SK-N-SH (cell line): ENCODE measurements around the gene PCYT1A. TPM values are rescaled to one million over a fixed set of nuclear protein-coding genes. Genes with fewer than 3 reads are reported as not detected.

Experiments used
- CTCF ChIA-PET: fragments of 300-600, 350-600 bp; formaldehyde crosslinking; extraction: SDS; loops from one replicate; lab custom pipeline; 2021; lab: Yijun Ruan, JAX
- POLR2A ChIA-PET: fragments of 350-600 bp; sonication (Branson Sonifier 250); formaldehyde crosslinking; extraction: SDS; loops from one replicate; lab custom pipeline; 2020; ENCODE audit warnings: antibody characterized with exemption, inconsistent platforms; lab: Yijun Ruan, JAX
- DNase-seq: peaks from one replicate; pipeline ENCODE4 v3.0.0; 2012
- H2AFZ ChIP-seq: fragments of 200-600 bp; sonication (generic); 2 replicates; pipeline ENCODE4 v1.8.1; 2016; ENCODE audit warnings: antibody characterized with exemption, mild to moderate bottlenecking, low read depth
- H3F3A ChIP-seq: fragments of 200-600 bp; sonication (generic); replicated peaks from 2 replicates; pipeline ENCODE3; 2016; ENCODE audit warnings: antibody characterized with exemption, mild to moderate bottlenecking; ENCODE audit not compliant: insufficient read depth
- H3K27ac ChIP-seq, 2 experiments: fragments of 200-500 bp in 1 of 2; fragments of 200-600 bp in 1 of 2; sonication (Bioruptor generic) in 1 of 2; sonication (generic), shearing (Covaris generic) in 1 of 2; 2 replicates each; pipeline versions ENCODE4 v1.5.1 to v1.6.1; 2014 to 2016; ENCODE audit warnings: low read depth in 2 of 2, inconsistent platforms in 1 of 2, low read length in 1 of 2, mild to moderate bottlenecking in 1 of 2, mixed read lengths in 1 of 2
- H3K27me3 ChIP-seq: fragments of 200-600 bp; sonication (generic), shearing (Covaris generic); 2 replicates; pipeline ENCODE4 v1.6.1; 2016; ENCODE audit warnings: mixed run types; ENCODE audit not compliant: insufficient read depth
- H3K36me3 ChIP-seq, 2 experiments: fragments of 200-500 bp in 1 of 2; fragments of 200-600 bp in 1 of 2; sonication (Bioruptor generic) in 1 of 2; sonication (generic) in 1 of 2; replicated peaks in 1 of 2; 2 replicates each; pipeline versions ENCODE3 to v1.5.1; 2014 to 2016; ENCODE audit warnings: low read length in 1 of 2, mild to moderate bottlenecking in 1 of 2; ENCODE audit not compliant: insufficient read depth in 2 of 2, control insufficient read depth in 1 of 2
- H3K4me1 ChIP-seq, 2 experiments: fragments of 200-500 bp in 1 of 2; fragments of 200-600 bp in 1 of 2; sonication (Bioruptor generic) in 1 of 2; sonication (generic), shearing (Covaris generic) in 1 of 2; 2 replicates each; pipeline versions ENCODE4 v1.5.1 to v1.6.1; 2014 to 2016; ENCODE audit warnings: low read depth in 1 of 2, low read length in 1 of 2, mixed run types in 1 of 2; ENCODE audit not compliant: insufficient read depth in 2 of 2, control insufficient read depth in 1 of 2
- H3K4me2 ChIP-seq: fragments of 200-600 bp; sonication (generic), shearing (Covaris generic); 2 replicates; pipeline ENCODE4 v1.6.1; 2017; ENCODE audit warnings: mixed run types
- H3K4me3 ChIP-seq, 2 experiments: fragments of 200-500 bp in 1 of 2; fragments of 200-600 bp in 1 of 2; sonication (Bioruptor generic) in 1 of 2; sonication (generic), shearing (Covaris generic) in 1 of 2; 2 replicates each; pipeline versions ENCODE4 v1.5.1 to v1.8.1; 2014 to 2016; ENCODE audit warnings: low read depth in 2 of 2, inconsistent platforms in 1 of 2, low read length in 1 of 2, mild to moderate bottlenecking in 1 of 2, mixed read lengths in 1 of 2, moderate library complexity in 1 of 2
- H3K79me2 ChIP-seq: fragments of 200-600 bp; sonication (generic); 2 replicates; pipeline ENCODE4 v1.8.1; 2017; ENCODE audit warnings: mild to moderate bottlenecking; ENCODE audit not compliant: insufficient read depth
- H3K9ac ChIP-seq: fragments of 200-600 bp; sonication (generic); 2 replicates; pipeline ENCODE4 v1.6.1; 2017; ENCODE audit warnings: mixed run types
- H3K9me2 ChIP-seq: fragments of 200-600 bp; sonication (generic); 2 replicates; pipeline ENCODE4 v1.6.1; 2017; ENCODE audit warnings: mixed run types
- H3K9me3 ChIP-seq: fragments of 200-600 bp; sonication (generic); 2 replicates; pipeline ENCODE4 v1.6.1; 2017; ENCODE audit warnings: mixed run types, mild to moderate bottlenecking, moderate library complexity
- H4K20me1 ChIP-seq: fragments of 200-600 bp; sonication (generic); 2 replicates; pipeline ENCODE4 v1.6.1; 2017; ENCODE audit warnings: mild to moderate bottlenecking, mixed run types; ENCODE audit not compliant: insufficient read depth
- CHD2 ChIP-seq: fragments of 150-350 bp; IDR thresholded peaks from 2 replicates; pipeline ENCODE4 v1.6.1; 2018; ENCODE audit warnings: low read length; ENCODE audit not compliant: partially characterized antibody
- ELF1 ChIP-seq: IDR thresholded peaks from 2 replicates; pipeline ENCODE4 v1.4.0; 2012
- EP300 ChIP-seq, 2 experiments: IDR thresholded peaks; 2 replicates each; pipeline versions ENCODE4 v1.4.0 to v1.6.1; 2012; ENCODE audit warnings: borderline replicate concordance in 1 of 2, low read depth in 1 of 2, low read length in 1 of 2
- FOSL2 ChIP-seq: IDR thresholded peaks from 2 replicates; pipeline ENCODE4 v1.4.0; 2012; ENCODE audit warnings: low read depth, mild to moderate bottlenecking, moderate library complexity, borderline replicate concordance
- FOXJ3 ChIP-seq: sonication (generic); formaldehyde crosslinking; IDR thresholded peaks from 2 replicates; pipeline ENCODE4 v1.5.1; 2020; ENCODE audit warnings: mild to moderate bottlenecking, missing genetic modification reagents
- MEF2A ChIP-seq: IDR thresholded peaks from 2 replicates; pipeline ENCODE4 v1.4.0; 2012; ENCODE audit warnings: low read depth, borderline replicate concordance
- NFIC ChIP-seq: IDR thresholded peaks from 2 replicates; pipeline ENCODE4 v1.4.0; 2012; ENCODE audit warnings: borderline replicate concordance
- RAD21 ChIP-seq: IDR thresholded peaks from 2 replicates; pipeline ENCODE4 v1.6.1; 2012; ENCODE audit warnings: mild to moderate bottlenecking, low read length
- RFX5 ChIP-seq: IDR thresholded peaks from 2 replicates; pipeline ENCODE4 v1.6.1; 2012; ENCODE audit warnings: mild to moderate bottlenecking, improper control_type of control experiment, low read length
- WGBS: methylation state at CpG from one replicate; pipeline ENCODE4 v1.1.6; 2017; ENCODE audit warnings: low lambda C conversion rate; 5-methylcytosine and 5-hydroxymethylcytosine counted together
- polyA plus RNA-seq, 3 experiments: library from polyadenylated mRNA; depleted of rRNA; stranded (reverse); fragments of >200 nt; gene quantifications; 2 replicates each; pipeline ENCODE4 v1.2.3, GENCODE V29; 2012
- TF ChIP-seq, protein P1 (sequence below): IDR thresholded peaks from 2 replicates; pipeline ENCODE4 v1.6.1; 2012; ENCODE audit warnings: mild to moderate bottlenecking, low read depth, low read length, moderate library complexity
- TF ChIP-seq, protein P2 (sequence below): IDR thresholded peaks from 2 replicates; pipeline ENCODE4 v1.4.0; 2012; ENCODE audit warnings: low read depth, borderline replicate concordance
- TF ChIP-seq, protein P3 (sequence below): IDR thresholded peaks from 2 replicates; pipeline ENCODE4; 2012

Gene PCYT1A
- polyA plus RNA-seq, 1 of the 3 experiments (the other 2 are of a cell fraction): 45.9 TPM

DNA sequence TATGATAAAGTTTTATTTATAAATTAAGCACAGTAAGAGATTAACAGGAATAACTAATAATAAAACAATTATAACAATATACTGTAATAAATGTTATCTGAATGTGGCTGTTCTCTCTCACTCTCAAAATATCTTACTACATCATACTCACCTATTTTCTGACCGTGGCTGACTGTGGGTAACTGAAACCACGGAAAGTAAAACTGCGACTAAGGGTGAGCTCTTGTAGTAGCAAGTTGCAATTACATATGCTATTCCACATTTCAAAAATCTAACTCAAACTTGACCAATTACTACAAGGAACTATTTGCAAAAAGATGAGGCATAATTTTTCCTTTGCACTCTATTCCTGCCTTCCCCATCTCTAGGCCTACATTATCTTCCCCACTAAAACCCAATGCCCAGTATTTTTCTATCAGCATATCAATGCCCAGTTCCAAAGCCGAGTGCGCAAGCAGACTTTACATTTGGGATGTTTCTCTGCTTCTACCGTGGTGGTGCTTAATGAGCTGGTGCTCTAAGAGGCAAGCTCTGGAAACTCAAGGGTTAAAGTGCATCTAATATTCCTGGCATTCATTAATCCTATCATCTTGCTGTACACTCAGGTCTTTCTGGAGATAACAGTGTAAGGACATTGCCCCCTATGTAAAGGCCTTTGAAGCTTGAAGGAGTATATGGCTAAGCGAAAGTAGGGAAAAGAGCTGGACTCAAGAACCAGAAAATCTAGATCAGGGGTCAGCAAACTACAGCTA is 6.7 kb downstream of the PCYT1A start:
- Histone ChIP-seq H3K9ac (no peak overlapping the region), H3K27me3 (no peaks in the 10 kb centered on the region), H3K9me3 (no peaks in the 10 kb centered on the region), H3K4me2 (no peak overlapping the region), H3K4me3 (no peak overlapping the region), H3K27ac (no peak overlapping the region), H3K9me2 (no peaks in the 10 kb centered on the region), H3K4me1 (peaks cover 6 to 17% of the 10 kb centered on the region in 2 experiments), H3K79me2 (peaks cover 94% of the 10 kb centered on the region), H3K36me3 (peaks cover 3 to 6% of the 10 kb centered on the region in 2 experiments), H4K20me1 (no peaks in the 10 kb centered on the region; the same call in 1 of the 2 replicates), H3F3A (peaks cover 5% of the 10 kb centered on the region), H2AFZ (no peak overlapping the region)
- POLR2A ChIA-PET: no interaction called here
- no peak for DNase-seq
- no peak for TF ChIP-seq MEF2A
- TF ChIP-seq, protein P1, sequence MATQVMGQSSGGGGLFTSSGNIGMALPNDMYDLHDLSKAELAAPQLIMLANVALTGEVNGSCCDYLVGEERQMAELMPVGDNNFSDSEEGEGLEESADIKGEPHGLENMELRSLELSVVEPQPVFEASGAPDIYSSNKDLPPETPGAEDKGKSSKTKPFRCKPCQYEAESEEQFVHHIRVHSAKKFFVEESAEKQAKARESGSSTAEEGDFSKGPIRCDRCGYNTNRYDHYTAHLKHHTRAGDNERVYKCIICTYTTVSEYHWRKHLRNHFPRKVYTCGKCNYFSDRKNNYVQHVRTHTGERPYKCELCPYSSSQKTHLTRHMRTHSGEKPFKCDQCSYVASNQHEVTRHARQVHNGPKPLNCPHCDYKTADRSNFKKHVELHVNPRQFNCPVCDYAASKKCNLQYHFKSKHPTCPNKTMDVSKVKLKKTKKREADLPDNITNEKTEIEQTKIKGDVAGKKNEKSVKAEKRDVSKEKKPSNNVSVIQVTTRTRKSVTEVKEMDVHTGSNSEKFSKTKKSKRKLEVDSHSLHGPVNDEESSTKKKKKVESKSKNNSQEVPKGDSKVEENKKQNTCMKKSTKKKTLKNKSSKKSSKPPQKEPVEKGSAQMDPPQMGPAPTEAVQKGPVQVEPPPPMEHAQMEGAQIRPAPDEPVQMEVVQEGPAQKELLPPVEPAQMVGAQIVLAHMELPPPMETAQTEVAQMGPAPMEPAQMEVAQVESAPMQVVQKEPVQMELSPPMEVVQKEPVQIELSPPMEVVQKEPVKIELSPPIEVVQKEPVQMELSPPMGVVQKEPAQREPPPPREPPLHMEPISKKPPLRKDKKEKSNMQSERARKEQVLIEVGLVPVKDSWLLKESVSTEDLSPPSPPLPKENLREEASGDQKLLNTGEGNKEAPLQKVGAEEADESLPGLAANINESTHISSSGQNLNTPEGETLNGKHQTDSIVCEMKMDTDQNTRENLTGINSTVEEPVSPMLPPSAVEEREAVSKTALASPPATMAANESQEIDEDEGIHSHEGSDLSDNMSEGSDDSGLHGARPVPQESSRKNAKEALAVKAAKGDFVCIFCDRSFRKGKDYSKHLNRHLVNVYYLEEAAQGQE: no peak
- TF ChIP-seq EP300 (IDR thresholded peaks at IDR 0.05; ENCODE audit: borderline replicate concordance in 1 of 2, low read depth in 1 of 2, low read length in 1 of 2): no peak
- TF ChIP-seq FOXJ3 (CRISPR knock-in tag): no peak
- no peak for TF ChIP-seq RFX5
- TF ChIP-seq, protein P2, sequence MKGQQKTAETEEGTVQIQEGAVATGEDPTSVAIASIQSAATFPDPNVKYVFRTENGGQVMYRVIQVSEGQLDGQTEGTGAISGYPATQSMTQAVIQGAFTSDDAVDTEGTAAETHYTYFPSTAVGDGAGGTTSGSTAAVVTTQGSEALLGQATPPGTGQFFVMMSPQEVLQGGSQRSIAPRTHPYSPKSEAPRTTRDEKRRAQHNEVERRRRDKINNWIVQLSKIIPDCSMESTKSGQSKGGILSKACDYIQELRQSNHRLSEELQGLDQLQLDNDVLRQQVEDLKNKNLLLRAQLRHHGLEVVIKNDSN: no peak
- TF ChIP-seq ELF1: no peak
- no peak for TF ChIP-seq NFIC
- no peak for TF ChIP-seq RAD21
- TF ChIP-seq, protein P3, sequence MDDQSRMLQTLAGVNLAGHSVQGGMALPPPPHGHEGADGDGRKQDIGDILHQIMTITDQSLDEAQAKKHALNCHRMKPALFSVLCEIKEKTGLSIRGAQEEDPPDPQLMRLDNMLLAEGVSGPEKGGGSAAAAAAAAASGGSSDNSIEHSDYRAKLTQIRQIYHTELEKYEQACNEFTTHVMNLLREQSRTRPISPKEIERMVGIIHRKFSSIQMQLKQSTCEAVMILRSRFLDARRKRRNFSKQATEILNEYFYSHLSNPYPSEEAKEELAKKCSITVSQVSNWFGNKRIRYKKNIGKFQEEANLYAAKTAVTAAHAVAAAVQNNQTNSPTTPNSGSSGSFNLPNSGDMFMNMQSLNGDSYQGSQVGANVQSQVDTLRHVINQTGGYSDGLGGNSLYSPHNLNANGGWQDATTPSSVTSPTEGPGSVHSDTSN: no peak
- no peak for TF ChIP-seq CHD2
- TF ChIP-seq FOSL2: no peak
- CTCF ChIA-PET: interaction anchor here (0.9 to 1.5 kb wide), 5 partner anchors 9 to 258 kb away, joined by 3 to 6 read pairs (median 3); no protein-coding TSS in a partner anchor
- 94% methylated on average over 7 of the region's 7 CpGs for WGBS
